ENCODE data around the gene PDE11A. TPM values are rescaled to one million over a fixed set of nuclear protein-coding genes. Genes with fewer than 3 reads are reported as not detected.

Gene PDE11A
- total RNA-seq, 4 donors from 2014 or later: 0.82 to 16.2 (median 4.3) TPM

GRCh38 chr2:177905640-177906039 lies 166.9 kb downstream of the PDE11A start:
- no peaks in the 10 kb centered on the region for H3K9me3 ChIP-seq
- DNase-seq (no peak), ATAC-seq (no peak)
- H3K36me3 ChIP-seq: no peaks in the 10 kb centered on the region
- no peaks in the 10 kb centered on the region for H3K27me3 ChIP-seq
- intact Hi-C loops (cut with DNase I; ENCODE audit: low total_unique reads): no loop called here
- TF ChIP-seq CTCF (IDR thresholded peaks at IDR 0.05 in 4 of 5, conservative IDR thresholded peaks at IDR 0.05 in 1 of 5): no peak
- no peak for TF ChIP-seq POLR2A (IDR thresholded peaks at IDR 0.05)
- H3K4me1 ChIP-seq: peaks cover 0 to 13% of the 10 kb centered on the region in 2 donors
- no peak overlapping the region for H3K27ac ChIP-seq
- no peak overlapping the region for H3K4me3 ChIP-seq
- in situ Hi-C loops (cut with MboI; ENCODE audit: low sequenced_read_pairs in 4 of 4): no loop called here

GRCh38 chr2:177902395-177903163 lies 170.0 kb downstream of the PDE11A start:
- Histone ChIP-seq H3K27ac (peak overlapping the region in 1 of 4 donors; percentile 69), H3K4me3 (no peak overlapping the region), H3K4me1 (peaks cover 0 to 13% of the 10 kb centered on the region in 2 donors), H3K9me3 (no peaks in the 10 kb centered on the region), H3K27me3 (no peaks in the 10 kb centered on the region), H3K36me3 (no peaks in the 10 kb centered on the region)
- ATAC-seq (peak in 1 of 2 donors; percentile 82), DNase-seq (no peak)
- in situ Hi-C loops (cut with MboI; ENCODE audit: low sequenced_read_pairs in 4 of 4): no loop called here
- intact Hi-C loops (cut with DNase I; ENCODE audit: low total_unique reads): no loop called here
- TF ChIP-seq CTCF (IDR thresholded peaks at IDR 0.05 in 4 of 5, conservative IDR thresholded peaks at IDR 0.05 in 1 of 5) (no peak), POLR2A (IDR thresholded peaks at IDR 0.05) (no peak)

GRCh38 chr2:177900082-177900481 lies 172.5 kb downstream of the PDE11A start:
- Histone ChIP-seq H3K36me3 (no peaks in the 10 kb centered on the region), H3K4me1 (peaks cover 0 to 13% of the 10 kb centered on the region in 2 donors), H3K27ac (no peak overlapping the region), H3K4me3 (no peak overlapping the region), H3K9me3 (no peaks in the 10 kb centered on the region), H3K27me3 (no peaks in the 10 kb centered on the region)
- TF ChIP-seq POLR2A (IDR thresholded peaks at IDR 0.05) (no peak), CTCF (IDR thresholded peaks at IDR 0.05 in 4 of 5, conservative IDR thresholded peaks at IDR 0.05 in 1 of 5) (no peak)
- no peak for ATAC-seq
- in situ Hi-C loops (cut with MboI; ENCODE audit: low sequenced_read_pairs in 4 of 4) (no loop called here), intact Hi-C loops (cut with DNase I; ENCODE audit: low total_unique reads) (no loop called here)
- no peak for DNase-seq

GRCh38 chr2:177897278-177897677 lies 175.3 kb downstream of the PDE11A start:
- H3K9me3 ChIP-seq: no peaks in the 10 kb centered on the region
- no peak for ATAC-seq
- no peak for TF ChIP-seq POLR2A (IDR thresholded peaks at IDR 0.05)
- TF ChIP-seq CTCF (IDR thresholded peaks at IDR 0.05 in 4 of 5, conservative IDR thresholded peaks at IDR 0.05 in 1 of 5): no peak
- no peak for DNase-seq
- no peak overlapping the region for H3K27ac ChIP-seq
- no peak overlapping the region for H3K4me3 ChIP-seq
- H3K4me1 ChIP-seq: peaks cover 0 to 2% of the 10 kb centered on the region in 2 donors
- intact Hi-C loops (cut with DNase I; ENCODE audit: low total_unique reads) (no loop called here), in situ Hi-C loops (cut with MboI; ENCODE audit: low sequenced_read_pairs in 4 of 4) (no loop called here)
- H3K27me3 ChIP-seq: no peaks in the 10 kb centered on the region
- H3K36me3 ChIP-seq: no peaks in the 10 kb centered on the region
